Sigmoid colon (tissue), 3 donors: ENCODE data around the gene TMED9.

ENCODE experiments used
- CTCF ChIP-seq, 4 experiments: fragments of 450-650 bp in 3 of 4; fragments of 200-600 bp in 1 of 4; IDR thresholded peaks; one replicate each; pipeline ENCODE4 v1.5.1; 2016 to 2019; ENCODE audit warnings: antibody characterized with exemption in 4 of 4, mild to moderate bottlenecking in 3 of 4, moderate library complexity in 2 of 4
- POLR2A ChIP-seq, 2 donors: fragments of 450-650 bp; IDR thresholded peaks; one replicate each; pipeline ENCODE4 v1.6.1; 2016; ENCODE audit warnings: antibody characterized with exemption in 2 of 2, mild to moderate bottlenecking in 2 of 2, moderate library complexity in 2 of 2

GRCh38 chr5:177598477-177598876 is 6.5 kb downstream of the TMED9 start:
- no peak for TF ChIP-seq CTCF (IDR thresholded peaks at IDR 0.05)
- TF ChIP-seq POLR2A (IDR thresholded peaks at IDR 0.05), result no peak
